ENCODE results near the gene ANKMY1. TPM values are rescaled to one million over a fixed set of nuclear protein-coding genes. Genes with fewer than 3 reads are reported as not detected.

The ANKMY1 gene
- total RNA-seq, 1 experiment from 2014 or later: 28.3 TPM

- H3K4me3 ChIP-seq (replicated peaks in 1 of 2; ENCODE audit: low read depth in 1 of 2, low read length in 2 of 2): no peak overlapping the region
- no peaks in the 10 kb centered on the region for H4K20me1 ChIP-seq (ENCODE audit: insufficient read depth)
- H3K79me2 ChIP-seq (ENCODE audit: insufficient read depth, low read length): no peaks in the 10 kb centered on the region
- ChIA-PET CTCF (no interaction called here), RAD21 (ENCODE audit: low non-redundant PET in 1 of 2, low total read pairs in 2 of 2, uncharacterized antibody in 2 of 2, unreplicated experiment in 2 of 2) (no interaction called here), POLR2A (no interaction called here)
- BruUV-seq (replicated peaks): no TSS peak
- no peak for DNase-seq (ENCODE audit: low read depth, low spot score)
- intact Hi-C loops (cut with micrococcal nuclease): no loop called here
- H3K27me3 ChIP-seq (ENCODE audit: insufficient read depth, low read length): no peaks in the 10 kb centered on the region
- H2AFZ ChIP-seq (ENCODE audit: low read depth, low read length, poor library complexity, severe bottlenecking): no peak overlapping the region
- no peak for ATAC-seq
- no peaks in the 10 kb centered on the region for H3K9me3 ChIP-seq (ENCODE audit: control insufficient read depth in 1 of 2, insufficient read depth in 1 of 2, low read depth in 1 of 2, low read length in 2 of 2)
- no peaks in the 10 kb centered on the region for H3K4me1 ChIP-seq (ENCODE audit: control insufficient read depth in 1 of 2, insufficient read depth in 2 of 2, low read length in 2 of 2)
- no peaks in the 10 kb centered on the region for H3K9me2 ChIP-seq (ENCODE audit: insufficient read depth)
- no peaks in the 10 kb centered on the region; a peak in 1 of 4 replicates for H3K36me3 ChIP-seq (ENCODE audit: control insufficient read depth in 1 of 2, insufficient read depth in 2 of 2, low read length in 2 of 2)
- H3K9ac ChIP-seq (ENCODE audit: low read length): no peak overlapping the region
- TF ChIP-seq POLR2A (IDR thresholded peaks at IDR 0.05; ENCODE audit: borderline replicate concordance, extremely low read depth, insufficient read depth, insufficient read length): no peak
- TF ChIP-seq ELF1 (IDR thresholded peaks at IDR 0.05; ENCODE audit: borderline replicate concordance, low read depth): no peak
- TF ChIP-seq RAD21 (IDR thresholded peaks at IDR 0.05; ENCODE audit: low read depth): no peak
- no peak for TF ChIP-seq REST (IDR thresholded peaks at IDR 0.05; ENCODE audit: low read depth)
- TF ChIP-seq CEBPB (IDR thresholded peaks at IDR 0.05; ENCODE audit: low read depth): no peak
- TF ChIP-seq MAX (IDR thresholded peaks at IDR 0.05): no peak
- no peak for TF ChIP-seq EZH2 (IDR thresholded peaks at IDR 0.05)
- no peak for TF ChIP-seq JUND (IDR thresholded peaks at IDR 0.05)
- TF ChIP-seq EZH2phosphoT487 (IDR thresholded peaks at IDR 0.05; ENCODE audit: borderline replicate concordance): no peak
- no peak for TF ChIP-seq FOSL1 (IDR thresholded peaks at IDR 0.05; ENCODE audit: low read depth)
- TF ChIP-seq ZNF274 (IDR thresholded peaks at IDR 0.05; ENCODE audit: low read depth, low read length): no peak
- no peak for TF ChIP-seq ATF3 (IDR thresholded peaks at IDR 0.05)
- no peak for TF ChIP-seq TCF7L2 (IDR thresholded peaks at IDR 0.05; ENCODE audit: borderline replicate concordance, extremely low read depth, insufficient read depth, insufficient read length)
- no peak for TF ChIP-seq YY1 (IDR thresholded peaks at IDR 0.05; ENCODE audit: extremely low read depth, insufficient replicate concordance, low read depth, low read length)
- TF ChIP-seq SRF (IDR thresholded peaks at IDR 0.05; ENCODE audit: low read depth): no peak
- TF ChIP-seq SIN3A (IDR thresholded peaks at IDR 0.05; ENCODE audit: low read depth): no peak
- H3K4me2 ChIP-seq (ENCODE audit: low read length): no peak overlapping the region
- no peak overlapping the region for H3K27ac ChIP-seq (ENCODE audit: low read depth, low read length)
These were observed 88.0 kb downstream of the ANKMY1 start for GRCh38 chr2:240469740-240470139.

Measured in HCT116 (cell line).